HG02938 (cell line): ENCODE data around the gene ADAD2.
"Not testable (repeated sequence)": the region's sequence is repeated elsewhere in the genome, so short reads cannot be mapped to it uniquely, and the experiment has no call there.

Experiments used
- ATAC-seq: cut with Tn5 transposase; IDR thresholded peaks from one replicate; pipeline ENCODE4 v1.9.1; 2021; ENCODE audit warnings: mild to moderate bottlenecking, moderate library complexity; ENCODE audit not compliant: unreplicated experiment

Gene ADAD2

DNA sequence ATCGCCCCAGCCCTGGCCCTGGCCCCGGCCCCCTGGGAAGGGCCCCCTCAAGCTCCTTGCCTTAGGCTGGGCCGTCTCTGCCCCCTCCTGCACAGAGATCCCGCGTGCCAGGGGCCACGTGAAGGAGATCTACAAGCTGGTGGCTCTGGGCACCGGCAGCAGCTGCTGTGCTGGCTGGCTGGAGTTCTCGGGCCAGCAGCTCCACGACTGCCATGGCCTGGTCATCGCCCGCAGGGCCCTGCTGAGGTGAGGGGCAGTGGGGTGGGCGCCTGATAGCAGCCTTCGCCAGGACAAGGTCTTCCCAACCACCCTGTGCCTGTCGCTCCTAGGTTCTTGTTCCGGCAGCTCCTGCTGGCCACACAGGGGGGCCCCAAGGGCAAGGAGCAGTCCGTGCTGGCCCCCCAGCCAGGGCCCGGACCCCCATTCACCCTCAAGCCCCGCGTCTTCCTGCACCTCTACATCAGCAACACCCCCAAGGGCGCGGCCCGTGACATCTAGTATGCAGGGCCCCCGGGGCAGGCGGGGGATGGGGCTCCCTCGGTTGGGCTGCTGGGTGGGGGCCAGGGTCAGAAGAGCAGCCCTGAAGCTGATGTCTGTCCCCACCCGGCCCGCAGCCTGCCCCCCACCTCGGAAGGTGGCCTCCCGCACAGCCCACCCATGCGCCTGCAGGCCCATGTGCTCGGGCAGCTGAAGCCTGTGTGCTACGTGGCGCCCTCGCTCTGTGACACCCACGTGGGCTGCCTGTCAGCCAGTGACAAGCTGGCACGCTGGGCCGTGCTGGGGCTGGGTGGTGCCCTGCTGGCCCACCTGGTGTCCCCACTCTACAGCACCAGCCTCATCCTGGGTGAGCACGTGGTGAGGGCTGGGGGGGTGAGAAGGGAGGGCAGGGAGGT lies 4.5 kb downstream of the ADAD2 start:
- ATAC-seq, result no peak

DNA sequence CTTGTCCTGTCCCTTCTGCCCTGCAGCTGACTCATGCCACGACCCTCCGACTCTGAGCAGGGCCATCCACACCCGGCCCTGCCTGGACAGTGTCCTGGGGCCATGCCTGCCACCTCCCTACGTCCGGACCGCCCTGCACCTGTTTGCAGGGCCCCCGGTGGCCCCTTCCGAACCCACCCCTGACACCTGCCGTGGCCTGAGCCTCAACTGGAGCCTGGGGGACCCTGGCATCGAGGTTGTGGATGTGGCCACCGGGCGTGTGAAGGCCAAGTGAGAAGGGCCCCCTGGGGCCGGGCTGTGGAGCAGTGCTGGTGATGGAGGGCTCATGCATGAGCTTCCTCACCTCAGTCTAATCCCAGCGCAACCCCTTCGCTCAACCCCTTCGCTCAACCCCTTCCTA lies 5.1 kb downstream of the ADAD2 start:
- no peak for ATAC-seq

DNA sequence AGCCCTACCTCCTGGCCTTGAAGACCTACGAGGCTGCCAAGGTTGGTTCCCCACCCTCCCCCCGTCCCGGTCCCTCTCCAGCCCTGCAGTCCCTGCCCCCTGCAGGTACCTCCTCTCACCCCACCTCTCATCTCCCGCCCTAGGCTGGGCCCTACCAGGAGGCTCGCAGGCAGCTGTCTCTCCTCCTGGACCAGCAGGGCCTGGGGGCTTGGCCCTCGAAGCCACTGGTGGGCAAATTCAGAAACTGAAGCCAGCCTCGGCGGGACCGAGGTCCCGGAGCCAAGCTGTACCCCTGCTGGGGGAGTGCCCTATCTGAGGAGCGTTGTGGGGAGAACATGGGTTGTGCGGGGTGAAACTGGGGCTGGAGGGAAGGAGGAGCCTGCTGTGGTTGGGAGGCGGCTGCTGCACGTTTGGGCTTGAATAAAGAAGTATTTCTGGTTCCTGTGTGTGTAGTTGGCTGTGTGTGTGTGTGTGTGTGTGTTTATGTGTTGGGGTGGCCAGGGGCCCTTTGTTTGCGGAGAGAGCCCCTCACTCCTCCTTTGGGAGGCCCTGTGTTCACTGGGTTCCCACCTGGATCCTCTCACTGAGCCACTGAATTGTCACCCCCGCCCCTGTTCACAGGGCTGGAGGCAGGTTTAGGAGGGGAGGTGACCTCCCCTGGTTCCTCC lies 5.9 kb downstream of the ADAD2 start:
- ATAC-seq, result no peak

DNA sequence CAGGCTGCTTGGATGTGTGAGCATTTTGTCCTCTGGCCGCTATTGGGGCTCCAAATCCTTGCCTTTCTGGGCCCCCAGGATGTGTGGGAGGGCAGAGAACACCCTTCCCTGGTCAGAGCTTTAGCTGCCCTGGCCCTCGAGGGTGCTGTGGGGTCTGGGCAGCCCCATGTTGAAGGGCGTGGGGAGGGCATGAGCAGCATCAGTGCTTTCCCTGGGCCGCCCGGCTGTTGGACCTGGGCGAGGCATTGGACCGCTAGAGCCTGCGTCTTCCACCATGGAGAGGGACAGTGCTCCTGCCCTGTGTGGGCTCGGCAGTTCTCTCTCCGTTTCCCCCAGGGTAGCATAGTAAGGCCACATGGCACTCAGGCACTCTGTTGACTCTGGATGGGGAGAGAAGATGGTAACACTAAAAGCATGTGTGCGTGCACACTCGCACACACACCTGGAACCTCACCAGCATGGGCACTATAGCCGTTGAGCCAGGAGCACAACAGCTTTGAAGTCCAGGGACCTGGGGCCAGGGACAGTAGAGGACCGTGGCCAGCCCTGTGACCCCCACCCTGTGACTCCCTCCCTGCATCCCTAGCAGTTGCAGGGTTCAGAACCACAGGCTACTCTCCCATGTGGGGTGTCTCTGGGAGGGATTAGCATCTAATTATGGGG lies 6.6 kb downstream of the ADAD2 start:
- no peak for ATAC-seq

DNA sequence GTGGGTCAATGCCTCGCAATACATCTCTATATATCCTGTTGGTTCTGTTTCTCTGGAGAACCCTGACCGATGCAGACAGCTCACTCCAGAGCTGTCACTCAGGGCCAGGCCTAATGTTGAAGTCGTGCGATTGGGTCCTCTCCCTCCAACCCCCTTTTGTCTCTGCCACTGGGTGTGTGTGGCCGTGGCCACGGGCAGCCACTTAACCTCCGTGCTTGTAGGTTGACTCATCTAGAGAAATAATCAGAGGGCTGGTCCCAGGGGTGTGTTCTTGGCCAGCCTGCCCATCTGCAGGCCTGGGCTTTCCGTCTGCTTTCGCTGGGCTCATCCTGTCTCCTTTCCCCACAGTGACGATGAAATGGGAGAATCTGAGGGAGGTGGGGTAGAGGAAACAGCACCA lies 7.4 kb downstream of the ADAD2 start:
- no peak for ATAC-seq

DNA sequence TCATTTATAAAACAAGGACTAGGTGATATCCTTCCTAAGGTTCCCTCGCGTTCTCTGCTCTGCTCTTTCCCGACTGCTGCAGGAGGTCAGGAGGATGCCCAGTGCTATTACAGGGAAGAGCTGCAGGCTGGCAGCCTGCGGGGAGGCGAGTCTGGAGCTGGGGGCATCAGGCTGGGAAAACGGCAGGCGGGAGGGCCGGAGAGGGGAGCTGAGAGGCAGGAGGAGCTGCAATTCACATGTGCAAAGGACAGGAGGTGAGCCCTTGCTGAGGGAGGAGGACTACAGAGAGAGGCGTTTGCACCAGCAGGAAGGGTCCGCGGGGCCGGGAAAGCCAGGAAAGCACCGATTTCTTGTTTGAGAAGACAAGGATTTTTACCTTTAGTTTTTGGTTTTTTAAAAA lies 8.1 kb downstream of the ADAD2 start:
- no peak for ATAC-seq

DNA sequence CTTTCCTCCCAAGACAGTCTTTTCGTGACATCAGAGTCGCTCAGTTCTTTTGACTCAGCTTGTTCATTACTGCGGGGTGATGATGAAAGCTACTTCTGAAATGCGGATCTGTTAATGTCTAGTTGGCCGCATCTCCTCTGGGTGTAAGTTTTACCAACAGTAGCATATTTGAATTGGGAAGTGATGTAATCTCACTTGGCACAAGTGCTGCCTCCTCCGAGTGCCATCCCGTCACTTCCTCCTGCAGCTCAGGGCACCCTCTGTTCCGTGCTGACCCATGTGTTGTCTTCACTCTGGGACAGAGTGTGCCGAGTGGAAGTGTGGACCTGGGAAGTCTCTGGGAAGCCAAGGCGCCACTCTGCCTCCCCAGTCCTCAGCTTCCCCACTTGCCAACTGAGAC lies 8.9 kb downstream of the ADAD2 start:
- ATAC-seq, result no peak

DNA sequence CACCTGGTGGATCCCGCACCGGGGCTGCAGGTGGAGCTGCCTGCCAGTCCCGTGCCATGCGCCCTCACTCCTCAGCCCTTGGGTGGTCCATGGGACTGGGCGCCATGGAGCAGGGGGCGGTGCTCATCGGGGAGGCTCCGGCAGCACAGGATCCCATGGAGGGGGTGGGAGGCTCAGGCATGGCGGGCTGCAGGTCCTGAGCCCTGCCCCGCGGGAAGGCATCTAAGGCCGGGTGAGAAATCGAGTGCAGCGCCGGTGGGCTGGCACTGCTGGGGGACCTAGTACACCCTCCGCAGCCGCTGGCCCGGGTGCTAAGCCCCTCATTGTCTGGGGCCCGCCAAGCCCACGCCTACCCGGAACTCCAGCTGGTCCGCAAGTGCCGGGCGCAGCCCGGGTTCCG lies 13.6 kb downstream of the ADAD2 start:
- not testable (repeated sequence) for ATAC-seq

DNA sequence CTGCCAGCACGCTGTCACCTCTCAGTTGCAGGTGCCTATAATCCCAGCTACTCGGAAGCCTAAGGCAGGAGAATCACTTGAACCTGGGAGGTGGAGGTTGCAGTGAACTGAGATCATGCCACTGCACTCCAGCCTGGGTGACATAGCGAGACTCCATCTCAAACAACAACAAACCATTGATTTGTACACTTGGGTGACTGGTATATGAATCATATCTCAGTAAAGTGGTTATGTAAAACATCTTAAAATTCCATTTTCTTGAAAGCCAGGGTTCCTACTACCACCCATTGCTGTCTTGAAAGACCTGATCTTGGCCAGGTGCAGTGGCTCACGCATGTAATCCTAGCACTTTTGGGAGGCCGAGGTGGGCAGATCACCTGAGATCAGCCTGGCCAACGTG lies 14.2 kb downstream of the ADAD2 start:
- not testable (repeated sequence) for ATAC-seq

DNA sequence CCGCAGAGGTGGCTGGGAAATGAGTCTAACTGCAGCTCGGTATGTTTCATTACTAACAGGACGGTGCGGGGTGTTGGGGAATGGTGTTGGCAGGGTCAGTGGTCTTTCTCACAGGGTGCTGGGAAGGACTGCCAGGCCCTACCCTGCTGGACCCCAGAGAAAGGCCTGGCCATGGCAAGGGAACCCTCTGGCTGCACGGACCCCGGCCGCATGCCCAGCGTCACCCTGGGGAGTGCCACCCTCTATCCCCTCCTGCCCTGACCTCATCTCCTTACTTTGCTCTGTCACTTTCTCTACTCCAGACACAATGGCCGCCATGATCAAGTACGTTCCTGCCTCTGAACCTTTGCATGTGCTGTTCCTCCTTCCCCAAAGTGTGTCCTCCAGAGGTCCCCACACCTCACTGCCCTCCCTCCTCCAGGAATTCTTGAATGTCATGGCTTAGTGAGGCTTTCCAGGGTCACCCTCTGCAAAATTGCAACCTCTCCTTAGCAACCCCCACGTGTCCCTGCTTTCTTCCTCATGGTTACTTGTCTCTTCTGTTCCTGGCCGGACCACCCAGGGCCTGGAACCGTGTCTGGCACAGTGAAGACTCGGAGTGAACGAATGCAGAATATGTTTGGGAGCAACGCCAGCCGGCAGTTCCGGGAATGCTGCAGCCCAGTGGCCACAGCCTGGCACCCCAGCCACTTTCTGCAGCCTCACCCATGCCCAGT lies 15.2 kb downstream of the ADAD2 start:
- no peak for ATAC-seq

DNA sequence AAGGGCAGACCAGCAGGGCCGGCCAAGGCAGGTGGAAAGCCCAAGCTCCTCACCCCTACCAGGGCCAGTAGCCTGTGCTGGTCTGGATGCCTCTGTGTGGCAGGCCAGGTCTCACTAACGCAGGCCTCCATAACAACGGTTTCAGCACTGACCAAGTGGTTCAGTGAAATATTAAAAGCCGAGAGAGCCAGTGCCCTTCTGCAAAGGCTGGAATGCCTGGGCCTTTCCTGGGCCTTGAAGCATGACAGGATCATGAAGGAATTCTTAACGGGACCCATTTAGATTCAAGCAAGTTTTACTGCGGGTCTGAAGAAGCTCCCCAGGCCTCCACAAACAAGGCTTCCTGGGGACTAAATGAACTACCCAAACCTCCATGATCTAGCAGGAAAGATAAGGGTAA lies 16.3 kb downstream of the ADAD2 start:
- no peak for ATAC-seq

DNA sequence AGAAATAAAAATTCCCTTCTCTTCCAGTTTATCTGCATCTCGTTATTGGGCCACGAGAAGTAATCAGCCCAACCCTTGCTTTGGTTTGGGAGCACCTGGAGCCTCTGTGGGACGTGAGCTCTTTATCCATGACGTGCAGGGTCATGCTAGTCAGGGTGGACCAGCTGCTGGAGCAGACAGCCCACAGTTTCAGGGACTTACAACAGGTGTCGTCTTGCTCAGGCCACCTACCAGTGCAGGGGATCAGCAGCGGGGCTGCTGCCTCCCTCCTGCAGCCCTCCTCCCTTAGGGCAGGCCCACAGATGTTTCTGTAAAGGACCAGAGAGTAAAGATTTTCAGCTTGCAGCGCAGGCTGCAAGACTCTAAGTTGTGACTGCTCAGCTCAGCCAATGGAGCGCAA lies 16.9 kb downstream of the ADAD2 start:
- no peak for ATAC-seq

DNA sequence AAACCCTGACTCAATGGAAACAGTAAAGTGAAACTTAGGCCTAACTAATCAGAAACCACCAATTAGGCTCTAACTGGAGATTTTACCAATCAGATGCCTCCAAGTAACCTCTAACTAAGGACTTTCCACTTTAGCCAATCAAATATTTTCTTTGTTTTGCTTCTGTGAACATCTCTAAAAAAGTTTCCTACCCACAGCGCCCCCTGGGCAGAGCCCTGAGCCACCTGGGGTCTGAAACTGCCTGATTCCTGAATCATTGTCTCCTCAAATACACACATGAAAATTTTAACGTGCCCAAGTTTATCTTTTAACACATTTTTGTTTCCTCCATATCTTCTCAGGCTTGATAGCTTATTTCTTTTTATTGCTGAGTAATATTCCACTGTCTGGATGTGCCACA lies 19.0 kb downstream of the ADAD2 start:
- ATAC-seq, result no peak

DNA sequence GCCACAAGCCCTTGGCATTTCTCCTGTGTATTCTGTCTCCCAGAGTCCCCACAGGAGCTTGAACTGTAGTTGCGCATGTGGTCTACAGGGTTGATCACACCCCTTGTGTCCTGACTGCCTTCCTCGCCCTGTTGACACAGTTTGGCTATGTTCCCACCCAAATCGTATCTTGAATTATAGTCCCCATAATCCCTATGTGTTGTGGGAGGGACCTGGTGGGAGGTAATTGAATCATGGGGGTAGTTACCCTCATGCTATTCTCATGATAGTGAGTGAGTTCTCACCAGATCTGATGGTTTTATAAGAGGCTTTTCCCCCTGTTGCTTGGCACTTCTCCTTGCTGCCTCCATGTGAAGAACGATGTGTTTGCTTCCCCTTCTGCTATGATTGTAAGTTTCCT lies 21.2 kb downstream of the ADAD2 start:
- no peak for ATAC-seq

DNA sequence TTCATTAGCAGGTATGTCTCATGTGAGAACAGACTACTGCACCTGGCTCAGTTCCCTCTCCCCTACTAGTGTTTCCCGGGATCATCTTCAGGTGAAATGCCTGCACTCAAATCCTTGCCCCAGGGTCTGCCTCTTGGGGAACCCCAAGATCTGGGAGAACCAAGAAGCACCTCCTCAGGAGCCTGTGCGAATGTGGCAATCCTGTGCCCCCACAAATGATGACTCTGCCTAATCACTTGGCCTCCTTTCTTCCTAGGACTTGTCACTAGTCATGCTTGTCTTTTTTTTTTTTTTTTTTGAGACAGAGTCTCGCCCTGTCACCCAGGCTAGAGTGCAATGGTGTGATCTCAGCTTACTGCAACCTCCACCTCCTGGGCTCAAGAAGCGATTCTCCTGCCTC lies 21.7 kb downstream of the ADAD2 start:
- ATAC-seq, result no peak

DNA sequence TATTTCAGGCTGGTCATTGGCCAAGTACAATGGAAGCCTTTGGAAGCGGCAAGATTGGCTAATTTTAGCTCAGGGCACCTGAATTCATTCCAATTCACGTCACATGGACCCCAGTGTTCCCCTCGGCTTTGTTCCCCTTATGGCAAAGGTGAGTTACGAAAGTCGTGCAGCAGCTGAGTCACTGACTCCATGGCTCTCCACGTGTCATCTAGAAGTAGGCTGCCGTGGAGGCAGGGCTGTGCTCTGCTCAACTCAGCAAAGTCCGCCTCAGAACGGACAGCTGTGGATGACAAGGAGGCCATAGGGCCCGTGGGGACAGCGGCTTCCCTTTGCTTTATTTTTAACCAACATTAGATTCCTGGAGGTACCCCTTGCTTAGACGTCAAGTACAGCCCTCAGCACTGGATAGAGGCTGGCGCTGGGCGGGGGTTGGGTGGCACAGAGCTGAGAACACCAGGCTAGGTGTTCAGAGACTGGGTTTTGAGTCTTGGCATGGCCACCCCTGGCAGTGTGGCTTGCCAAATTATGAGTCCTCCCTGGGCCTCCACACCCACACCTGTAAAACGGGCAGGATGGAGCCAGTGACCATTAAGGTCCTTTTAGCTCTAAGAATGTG lies 23.6 kb downstream of the ADAD2 start:
- ATAC-seq, result no peak

DNA sequence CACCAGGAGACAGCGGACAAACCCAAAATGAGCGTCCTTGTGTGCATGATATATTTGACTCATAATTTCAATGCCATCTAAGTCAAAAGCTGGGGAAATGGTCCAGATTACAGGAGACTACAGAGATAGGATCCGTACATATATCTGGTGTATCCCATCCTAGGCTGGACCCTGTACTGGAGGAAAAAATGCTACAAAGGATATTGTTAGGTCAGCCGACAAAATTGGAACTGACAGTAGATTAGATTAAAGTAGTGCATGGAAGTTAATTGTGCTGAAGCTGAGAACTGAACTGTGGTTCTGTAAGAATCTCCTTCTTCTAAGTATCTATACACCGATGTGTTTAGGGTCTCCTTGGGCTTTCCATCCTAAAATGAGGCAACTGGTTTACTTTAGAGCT lies 24.6 kb downstream of the ADAD2 start:
- ATAC-seq, result no peak

DNA sequence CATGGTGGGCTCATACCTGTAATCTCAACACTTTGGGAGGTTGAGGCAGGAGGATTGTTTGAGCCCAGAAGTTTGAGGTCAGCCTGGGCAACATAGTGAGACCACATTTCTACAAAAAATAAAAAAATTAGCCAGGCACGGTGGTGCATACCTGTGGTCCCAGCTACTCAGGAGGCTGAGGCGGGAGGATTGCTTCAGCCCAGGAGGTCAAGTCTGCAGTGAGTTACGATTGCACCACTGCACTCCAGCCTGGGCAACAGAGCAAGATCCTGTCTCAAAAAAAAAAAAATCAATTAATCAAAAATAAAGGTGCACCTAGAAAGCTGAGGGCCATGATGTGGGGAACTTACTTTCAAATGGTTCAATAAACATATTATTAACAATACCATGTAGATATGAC lies 25.2 kb downstream of the ADAD2 start:
- ATAC-seq, result not testable (repeated sequence)

DNA sequence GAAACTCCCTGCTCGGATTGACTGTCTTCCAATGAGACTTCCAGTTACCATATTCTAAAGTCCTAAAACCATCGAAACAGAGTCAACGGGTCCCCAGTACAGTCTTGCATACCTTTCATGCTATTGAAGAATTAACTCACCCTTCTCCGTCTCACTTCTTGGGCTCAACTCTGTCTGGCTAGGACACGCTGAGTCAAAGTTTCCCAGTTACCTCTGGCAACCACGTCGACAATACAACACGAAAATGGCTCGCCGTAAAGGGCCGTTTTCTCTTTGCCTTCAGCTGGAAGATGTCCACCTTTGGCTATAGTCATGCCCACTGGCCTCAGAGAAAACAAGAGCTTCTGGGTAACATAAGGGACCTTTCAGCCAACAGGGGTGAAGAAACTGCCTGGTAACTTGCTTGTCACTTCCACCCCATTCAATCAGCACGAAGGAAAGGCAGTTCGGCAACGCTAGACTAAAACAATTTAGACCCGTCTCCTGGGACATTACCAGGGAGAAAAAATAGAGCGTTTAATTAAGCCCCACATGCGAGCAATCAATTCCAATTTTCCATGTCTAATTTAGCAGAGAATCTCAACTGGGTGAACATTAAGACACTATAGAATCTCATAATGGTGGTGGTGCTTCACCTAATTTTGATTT lies 27.3 kb downstream of the ADAD2 start:
- ATAC-seq, result no peak

DNA sequence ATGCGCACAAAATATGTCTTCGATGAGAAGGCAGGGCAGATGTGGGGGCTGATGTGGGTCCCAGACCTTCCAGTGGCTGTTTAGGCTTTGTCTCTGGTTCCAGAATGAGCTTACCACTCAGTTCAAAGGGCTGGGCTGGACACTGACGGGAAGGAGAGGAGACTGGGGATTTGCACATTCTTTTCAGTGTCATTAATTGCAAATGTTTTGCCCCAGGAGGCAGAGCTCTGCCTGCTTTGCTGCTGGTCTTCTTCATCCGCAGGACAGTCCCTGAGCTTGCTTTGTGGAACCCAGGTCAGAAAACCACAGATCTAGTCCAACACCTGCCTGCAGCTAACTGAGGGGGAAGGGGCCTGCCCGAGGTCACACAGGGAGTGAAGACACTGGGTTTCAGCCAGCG lies 28.0 kb downstream of the ADAD2 start:
- no peak for ATAC-seq
